GM21528 (cell line): ENCODE measurements around the gene PNPLA7.

Experiments
- ATAC-seq: cut with Tn5 transposase; IDR thresholded peaks from one replicate; pipeline ENCODE4 v1.9.1; 2021; ENCODE audit warnings: mild to moderate bottlenecking, moderate library complexity; ENCODE audit not compliant: unreplicated experiment, low FRiP score

PNPLA7 gene

DNA sequence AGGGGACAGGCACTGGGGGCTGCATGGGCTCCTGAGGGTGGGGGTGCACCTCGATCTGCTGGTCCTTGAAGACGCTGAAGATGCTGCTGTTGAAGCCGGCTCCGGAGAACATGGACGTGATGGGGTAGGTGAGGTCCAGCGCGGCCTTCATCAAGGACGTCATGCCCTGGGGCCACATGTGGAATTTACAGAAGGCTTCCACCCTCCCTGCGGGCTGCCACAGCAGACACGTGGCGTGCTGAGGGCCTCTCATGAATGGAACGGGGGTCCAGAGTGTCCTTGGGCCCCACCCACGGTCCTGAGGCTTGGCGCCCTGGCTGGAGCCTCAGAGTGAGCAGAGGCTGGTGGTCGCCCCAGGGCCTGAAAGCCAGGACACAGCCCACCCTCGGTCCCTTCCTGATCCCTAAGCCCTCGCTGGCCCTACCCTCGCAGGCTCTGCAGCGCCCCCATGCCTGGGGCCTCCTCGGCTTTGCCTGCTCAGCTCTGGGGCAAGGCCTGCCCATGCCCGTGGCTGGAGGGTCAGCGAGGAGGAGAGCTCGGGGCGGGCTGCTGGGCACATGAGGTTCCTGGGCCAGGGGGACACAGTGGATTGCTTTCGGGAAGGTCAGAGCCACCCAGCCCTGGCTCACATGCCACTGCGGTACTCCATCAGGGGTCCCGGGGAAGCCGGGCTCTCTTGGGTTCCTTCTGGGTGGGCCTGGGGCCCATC is 85.8 kb downstream of the PNPLA7 start:
- no peak for ATAC-seq

DNA sequence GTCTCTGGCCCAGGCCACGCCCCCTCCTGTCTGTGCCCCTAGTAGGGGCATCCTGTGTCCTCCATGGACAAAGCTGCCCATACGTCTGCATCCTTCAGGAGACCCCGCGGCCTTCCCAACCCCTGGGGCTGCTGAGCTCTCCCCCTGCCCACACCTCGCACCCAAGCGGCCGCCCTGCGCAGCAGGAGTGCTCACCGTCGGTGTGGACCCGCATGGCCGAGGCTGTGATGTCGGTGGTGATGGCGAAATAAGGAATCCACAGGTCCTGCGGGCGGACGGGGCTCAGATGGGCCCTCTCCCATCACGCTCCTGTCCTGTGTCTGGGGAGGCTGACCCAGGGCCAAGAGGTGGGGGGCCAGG is 86.3 kb downstream of the PNPLA7 start:
- ATAC-seq = no peak

DNA sequence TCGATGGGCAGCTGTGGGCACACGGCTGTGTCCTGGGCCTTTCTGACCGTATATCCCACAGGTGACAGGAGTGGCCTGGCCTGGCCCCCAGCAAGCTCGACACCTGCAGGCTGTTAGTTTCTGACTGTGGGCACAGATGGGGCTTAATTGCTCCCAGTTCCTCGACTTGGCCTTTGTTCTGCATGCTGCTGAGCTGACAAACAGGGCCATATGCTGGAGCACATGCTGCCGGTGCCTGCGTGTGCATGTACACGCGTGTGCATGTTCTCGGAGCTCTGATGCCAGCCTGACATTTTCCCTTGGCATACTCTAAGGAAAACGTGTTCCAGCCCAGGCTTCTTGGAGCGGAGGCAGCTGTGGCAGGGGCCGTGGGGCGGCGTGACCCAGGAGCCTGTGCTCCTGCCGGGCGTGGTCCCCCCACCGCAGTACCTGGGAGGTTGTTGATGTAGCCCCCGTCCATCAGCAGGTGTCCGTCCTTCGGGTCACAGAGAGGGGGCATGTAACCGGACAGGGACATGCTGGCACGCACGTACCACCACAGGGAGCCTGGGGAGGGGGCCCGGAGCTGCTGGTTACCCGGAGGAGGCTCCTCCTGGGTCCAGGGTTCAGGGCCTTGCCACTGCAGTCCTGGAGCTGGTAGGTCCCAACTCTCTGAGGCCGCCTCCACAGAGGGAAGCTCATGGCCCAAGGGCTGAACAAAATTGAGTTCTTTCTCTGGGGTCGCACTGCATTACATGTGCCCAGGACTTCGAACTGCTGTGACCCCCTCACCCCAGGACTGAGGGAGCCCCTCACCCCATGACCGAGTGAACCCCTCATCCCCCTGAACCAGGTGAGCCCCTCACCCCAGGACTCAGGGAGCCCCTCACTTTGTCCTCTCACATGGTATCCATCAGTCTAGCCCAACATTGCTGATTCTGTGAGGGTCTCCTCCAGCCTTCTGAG is 86.9 kb downstream of the PNPLA7 start:
- no peak for ATAC-seq

DNA sequence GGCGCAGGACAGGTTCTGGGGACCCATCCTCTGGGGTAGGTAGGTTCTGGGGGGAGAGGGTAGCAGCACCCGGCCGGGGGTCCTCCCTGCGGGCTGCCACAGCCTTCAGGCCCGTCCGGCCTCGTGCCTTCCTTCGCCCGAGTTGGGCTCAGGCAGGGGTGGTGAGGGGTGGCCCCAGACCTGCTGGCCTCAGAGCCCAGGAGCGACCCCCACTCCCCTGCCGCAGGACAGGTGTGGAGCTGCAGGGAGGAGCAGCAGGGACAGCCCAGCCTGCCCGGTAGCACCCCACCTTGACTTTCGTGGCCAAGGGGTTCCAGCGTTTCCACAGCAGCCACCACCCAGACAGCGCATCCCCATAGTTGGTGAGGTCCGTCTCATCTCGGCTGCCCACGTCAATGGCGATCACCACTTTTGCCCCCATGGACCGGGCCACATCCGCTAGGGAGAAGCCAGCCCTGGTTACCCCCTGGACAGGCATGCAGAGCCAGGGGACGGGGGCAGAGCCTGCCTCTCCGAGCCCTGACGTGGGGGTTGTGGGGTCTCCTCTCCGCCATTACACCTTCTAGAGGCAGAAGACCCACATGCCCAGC is 87.7 kb downstream of the PNPLA7 start:
- ATAC-seq = no peak

DNA sequence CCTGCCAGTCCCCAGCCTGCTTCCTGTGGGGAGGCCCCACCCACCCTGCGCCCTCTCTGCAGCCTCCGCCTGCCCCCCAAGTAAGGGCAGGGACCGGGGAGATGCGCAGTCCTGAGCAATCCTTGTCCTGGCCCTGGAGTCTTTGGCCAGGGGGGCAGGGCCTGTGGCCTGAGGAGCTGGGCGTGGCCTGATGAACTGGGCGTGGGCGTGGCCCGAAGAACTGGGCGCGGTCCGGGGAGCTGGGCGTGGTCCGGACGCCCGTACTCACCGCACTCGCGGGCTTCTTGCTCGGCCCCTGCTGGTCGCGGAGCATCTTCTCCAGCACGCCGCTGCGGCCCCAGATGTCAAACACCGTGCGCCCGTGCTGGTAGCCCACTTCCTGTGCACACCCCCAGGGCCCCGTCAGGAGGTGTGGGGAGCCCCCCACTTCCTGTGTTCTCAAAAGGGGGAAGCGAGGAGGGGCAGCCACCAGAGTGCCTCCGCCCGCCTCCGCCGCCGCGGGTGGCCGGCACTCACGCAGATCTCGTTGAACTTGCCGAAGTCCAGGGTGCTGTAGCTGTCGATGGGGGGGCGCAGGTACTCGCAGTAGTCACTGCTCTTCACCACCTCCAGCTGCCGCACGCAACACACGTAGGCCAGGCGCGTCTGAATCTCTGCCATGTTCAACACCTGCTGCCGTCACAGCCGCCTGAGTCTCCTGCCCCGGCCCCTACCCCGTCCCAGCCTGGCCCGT is 88.4 kb downstream of the PNPLA7 start:
- no peak for ATAC-seq

DNA sequence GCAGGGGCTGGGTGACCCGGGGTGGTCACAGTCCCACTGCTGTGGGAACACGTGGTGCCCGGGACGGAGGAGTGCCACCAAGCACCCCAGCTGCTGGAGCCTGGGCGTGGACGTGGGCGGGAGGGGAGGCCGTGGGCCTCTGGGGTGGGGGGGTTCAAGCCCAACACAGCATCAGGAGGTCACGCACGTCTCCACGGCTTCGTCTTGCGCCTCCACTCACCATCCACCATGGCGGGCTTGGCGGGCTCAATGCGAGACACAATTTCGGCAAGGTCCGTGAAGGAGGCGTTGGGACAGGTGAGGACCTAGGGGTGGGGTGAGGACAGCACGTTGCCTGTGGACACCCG is 88.9 kb downstream of the PNPLA7 start:
- no peak for ATAC-seq

DNA sequence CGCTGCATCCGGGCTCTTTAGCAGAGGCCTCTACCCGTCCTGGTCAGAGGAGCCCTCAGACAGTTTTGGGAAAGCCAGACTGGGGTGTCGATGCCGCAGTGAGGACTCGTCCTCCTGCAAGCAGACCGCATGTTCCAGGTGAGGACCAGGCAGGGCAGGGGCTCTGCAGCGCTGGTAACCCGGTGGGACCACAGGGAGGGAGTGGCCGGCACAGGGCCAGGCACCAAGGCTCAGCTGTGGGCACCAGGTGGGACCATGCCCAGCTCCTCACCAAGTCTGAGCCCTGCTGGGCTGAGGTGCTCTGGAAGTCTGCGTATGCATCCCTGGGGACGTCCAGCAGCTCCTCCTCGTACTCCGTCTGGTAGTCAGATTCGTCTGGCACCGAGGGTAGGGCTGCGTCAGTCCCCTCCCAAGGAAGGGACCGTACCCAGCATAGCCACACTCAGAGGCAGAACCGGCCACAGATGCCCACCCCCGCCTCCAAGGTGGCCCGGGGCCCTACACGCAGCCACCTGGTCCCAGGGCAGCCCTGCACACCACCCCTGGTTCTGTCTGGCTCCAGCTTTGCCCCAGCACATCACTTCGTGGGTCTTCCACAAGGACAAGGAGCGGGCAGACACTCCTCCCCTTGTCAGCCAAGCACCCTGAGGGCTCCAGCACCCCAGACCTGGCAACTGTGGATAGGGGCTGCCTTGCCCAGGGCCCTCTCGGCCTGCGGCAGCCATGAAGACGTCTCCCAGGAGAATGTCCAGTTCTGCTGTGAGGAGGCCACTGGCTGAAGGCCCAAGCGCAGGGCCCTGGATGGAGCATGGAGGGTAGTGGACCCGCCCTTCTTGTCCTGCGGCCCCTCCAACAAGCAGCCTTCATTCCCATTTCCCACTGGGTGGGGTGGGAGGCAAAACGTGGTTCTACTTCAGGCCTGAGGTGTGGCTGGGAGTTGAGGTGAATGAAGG is 89.6 kb downstream of the PNPLA7 start:
- no peak for ATAC-seq

DNA sequence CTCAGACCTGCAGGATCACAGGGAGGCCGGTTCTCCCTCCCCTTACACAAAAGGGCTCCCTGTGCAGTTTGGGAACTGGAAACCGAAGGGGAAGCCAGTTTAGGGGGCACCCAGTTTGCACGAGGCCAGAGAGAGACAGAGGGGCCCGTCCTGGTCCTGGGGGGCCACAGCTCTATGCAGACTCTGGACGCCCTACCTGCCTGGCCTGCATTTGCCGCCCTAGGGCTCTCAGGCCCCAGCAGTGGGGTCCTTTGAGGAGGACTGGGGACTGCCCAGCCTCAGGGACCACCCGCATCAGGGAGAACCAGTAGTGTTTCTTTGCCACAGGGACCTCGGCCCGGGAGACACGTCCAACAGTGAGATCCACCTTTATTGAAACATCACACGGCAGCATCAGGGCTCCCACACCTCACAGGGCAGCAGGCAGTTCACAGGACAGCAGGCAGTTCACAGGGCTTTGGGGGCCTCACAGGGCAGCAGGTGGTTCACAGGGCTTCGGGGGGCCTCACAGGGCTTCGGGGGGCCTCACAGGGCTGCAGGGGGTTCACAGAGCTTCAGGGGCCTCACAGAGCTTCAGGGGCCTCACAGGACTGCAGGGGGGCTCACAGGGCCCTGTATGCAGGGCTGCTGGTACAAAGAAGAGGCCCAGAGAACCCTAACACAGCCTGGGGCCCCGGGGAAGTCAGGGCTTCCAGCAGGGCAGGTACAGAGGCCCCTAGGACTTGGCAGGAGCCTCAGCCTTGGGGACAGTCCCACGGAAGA is 90.4 kb downstream of the PNPLA7 start:
- no peak for ATAC-seq

DNA sequence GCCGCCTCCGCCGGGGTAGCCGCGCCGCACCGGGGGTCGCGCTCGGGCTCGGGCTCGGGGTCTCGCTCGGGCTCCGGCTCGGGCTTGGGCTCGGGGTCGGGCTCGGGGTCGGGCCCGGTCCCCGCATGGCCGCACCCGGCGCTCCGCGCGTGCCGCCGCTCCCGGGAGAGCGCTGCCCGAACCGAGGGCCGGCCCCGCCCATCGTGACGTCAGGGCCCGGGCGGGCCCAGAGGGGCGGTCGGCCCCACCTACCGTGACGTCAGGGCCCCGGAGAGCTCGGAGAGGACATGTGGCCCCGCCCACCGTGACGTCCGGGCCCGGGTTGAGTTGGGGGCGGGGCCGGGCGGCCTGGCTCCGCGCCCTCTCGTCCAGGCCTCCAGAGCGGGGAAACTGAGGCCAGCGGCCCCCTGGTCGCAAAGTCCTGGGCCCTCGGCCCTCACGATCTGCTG is 91.0 kb downstream of the PNPLA7 start, which contains the start of gene NSMF:
NSMF (minus strand) TSS at position 183 of the 449 bp plus-strand sequence. CDS start 232 bp downstream, outside the sequence.
- peak; percentile 66 for ATAC-seq

DNA sequence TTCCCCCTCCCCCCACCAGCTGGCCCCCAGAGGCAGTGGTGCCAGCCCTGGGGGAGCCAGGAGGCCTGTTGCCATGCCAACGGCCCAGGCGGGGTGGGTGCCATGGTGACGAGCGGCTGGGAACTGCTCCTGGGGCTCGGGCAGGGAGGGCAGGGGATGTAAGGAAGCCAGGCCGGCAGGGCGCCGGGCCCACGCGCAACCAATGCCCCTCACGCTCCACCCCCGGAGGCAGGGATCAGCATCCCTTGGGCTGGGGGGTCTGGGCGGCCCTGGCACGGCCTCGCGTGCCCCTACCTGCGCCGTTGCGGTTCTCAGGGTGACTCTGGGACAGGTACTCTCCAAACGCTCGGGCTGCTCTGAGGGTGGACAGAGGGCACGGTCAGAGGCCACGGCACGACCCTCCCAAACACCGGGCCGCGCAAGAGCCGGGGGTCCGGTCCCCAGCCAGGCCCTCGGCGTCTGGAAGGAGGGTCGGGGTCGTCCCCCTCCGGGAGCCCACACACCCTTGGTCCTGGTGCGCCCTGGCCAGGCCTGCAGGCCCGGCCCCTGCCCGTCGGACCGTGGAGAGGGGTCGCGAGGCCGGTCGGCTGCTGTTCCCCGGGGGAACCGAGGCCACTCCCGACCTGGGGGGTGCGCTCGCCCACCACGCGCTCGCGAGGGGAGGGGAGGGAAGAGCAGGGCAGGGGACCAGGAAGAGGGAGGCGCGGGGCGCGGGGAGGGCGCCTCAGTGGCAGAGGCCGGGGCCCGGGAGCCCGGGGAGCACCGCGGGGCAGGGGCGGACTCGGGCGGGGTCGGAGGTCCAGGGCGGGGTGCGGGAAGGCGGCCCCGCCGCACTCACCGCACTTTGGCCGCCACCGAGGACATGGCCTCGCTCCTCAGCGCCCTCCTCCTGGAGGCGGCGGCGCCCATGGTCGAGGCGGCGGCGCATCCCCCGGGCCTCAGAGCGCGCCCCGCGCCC is 91.7 kb downstream of the PNPLA7 start:
- peak; percentile 10 for ATAC-seq

DNA sequence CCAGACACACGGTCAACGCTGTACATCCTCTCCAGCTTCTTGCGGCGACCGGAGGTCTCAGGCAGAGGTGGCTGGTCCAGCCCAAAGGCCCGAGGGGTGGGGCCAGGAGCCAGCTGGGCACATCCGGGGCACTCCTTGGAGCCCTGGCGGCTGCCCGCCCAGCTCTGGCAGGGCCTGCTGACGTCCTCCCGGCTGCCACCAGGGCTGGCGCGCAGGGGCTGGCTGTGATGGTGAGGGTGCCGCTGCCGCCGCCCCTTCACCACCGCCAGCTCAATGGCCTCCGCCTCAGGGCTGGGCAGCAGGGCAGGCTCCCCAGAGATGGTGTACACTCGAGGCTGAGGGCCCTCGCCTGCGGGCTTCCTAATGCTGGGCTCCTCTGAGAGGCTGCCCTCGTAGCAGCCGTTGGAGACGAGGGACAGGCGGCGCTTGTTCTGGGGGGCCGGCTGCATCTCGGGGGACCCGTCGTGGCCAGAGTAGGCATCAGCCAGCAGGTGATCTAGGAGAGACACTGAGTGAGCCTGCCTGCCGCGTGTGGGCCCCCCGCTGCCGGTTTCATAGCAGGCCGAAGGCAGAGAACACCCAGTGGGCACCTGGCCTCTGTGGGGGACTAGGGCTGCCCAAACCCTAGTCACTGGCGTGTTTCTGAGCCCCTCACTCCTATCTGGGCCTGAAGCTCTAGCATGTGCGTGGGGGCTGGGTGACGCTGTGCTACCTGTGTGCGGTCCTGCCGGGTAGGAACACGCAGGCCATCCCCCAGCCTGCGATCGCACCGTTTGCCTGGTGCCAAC is 92.6 kb downstream of the PNPLA7 start:
- no peak for ATAC-seq

DNA sequence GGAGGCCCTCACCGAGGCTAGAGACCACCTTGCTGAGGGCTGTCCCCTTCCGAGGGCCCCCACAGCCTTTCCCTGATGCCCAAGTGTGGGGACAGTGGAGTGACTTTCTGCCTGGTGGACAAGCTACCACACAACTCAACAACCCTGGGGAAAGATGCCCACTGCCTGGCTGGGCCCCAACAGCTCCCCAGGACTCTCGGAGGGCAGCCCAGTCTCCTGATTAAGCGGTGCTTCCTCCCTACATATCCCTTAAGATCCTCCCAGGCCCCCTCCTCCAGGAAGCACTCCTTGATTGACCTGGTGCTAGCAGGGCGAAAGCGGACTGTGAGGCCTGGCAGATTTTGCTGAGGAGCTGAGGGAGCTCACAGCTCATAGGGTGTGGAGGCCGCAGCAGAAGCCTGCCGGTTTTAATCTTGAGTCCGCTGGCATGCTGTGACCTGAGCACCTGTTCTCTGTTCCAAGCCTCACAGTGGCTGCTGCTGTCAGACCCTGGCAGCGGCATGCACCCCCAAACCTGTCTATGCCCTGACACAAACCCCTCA is 93.3 kb downstream of the PNPLA7 start:
- ATAC-seq = no peak

DNA sequence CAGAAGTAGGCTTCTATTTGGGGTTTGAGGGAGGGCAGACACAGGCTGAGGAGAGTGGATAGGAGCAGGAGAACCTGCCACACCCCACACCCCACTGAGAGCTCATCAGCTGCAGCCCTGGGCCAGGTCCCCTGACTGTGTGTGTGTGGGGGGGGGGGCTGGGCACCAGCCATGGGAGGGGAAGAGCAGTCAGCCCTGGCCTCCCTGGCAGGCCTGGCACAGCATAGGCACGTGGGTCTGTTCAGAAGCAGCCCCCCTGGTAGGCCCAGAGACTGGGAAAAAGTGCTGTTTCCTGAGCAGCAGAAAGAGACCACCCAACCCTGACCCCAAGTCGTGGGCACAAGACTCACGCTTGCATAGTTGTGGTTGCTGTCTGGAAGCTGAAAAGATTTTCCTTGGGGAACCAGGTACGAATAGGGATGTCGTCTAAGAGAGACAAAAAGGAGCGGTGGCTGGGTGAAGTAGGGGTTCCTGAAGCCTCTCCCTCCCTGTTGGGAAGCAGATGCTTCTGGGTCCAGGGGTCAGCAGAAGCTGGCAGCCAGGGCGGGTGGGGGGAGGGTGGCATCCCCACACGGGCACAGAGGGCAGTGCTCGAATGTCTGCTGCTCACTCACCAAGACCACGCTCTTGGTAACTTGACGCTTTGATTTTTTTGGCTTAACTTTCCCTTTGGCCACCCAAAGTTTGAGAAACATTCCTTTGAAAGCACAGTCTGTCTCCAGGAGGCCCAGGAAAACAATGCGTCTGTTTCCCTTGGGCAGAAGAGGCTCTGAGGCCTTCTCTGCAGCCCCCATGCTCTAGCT is 93.9 kb downstream of the PNPLA7 start:
- ATAC-seq = no peak

DNA sequence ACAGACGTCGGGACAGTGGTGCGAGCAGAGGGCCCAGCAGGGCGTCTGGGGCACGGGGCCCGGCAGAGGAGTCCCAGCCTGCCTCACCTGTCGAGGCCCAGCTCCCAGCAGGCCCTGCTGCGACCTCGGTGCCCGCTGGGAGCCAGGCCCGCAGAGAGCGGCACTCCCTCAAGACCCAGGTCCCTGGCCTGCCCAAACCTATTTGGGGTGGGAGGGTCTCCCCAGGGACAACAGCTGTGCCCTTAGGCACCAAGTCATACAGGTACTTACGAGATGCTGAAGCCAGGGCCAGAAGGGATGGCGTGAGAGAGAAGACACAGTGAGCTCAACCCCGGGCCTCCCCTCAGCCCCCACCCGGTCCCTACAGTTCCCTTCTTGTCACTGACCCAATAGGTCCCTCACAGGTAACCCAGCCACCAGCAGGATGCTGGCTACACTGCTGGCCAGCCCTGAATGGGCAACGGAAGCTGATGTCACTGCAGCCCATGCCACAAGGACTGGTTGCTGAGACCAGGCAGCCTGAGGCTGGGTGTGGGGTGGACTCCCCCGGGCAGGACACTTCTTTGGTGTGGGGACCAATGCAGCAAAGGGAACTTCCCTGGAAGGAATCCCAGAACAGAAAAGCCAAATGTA is 94.7 kb downstream of the PNPLA7 start:
- no peak for ATAC-seq

DNA sequence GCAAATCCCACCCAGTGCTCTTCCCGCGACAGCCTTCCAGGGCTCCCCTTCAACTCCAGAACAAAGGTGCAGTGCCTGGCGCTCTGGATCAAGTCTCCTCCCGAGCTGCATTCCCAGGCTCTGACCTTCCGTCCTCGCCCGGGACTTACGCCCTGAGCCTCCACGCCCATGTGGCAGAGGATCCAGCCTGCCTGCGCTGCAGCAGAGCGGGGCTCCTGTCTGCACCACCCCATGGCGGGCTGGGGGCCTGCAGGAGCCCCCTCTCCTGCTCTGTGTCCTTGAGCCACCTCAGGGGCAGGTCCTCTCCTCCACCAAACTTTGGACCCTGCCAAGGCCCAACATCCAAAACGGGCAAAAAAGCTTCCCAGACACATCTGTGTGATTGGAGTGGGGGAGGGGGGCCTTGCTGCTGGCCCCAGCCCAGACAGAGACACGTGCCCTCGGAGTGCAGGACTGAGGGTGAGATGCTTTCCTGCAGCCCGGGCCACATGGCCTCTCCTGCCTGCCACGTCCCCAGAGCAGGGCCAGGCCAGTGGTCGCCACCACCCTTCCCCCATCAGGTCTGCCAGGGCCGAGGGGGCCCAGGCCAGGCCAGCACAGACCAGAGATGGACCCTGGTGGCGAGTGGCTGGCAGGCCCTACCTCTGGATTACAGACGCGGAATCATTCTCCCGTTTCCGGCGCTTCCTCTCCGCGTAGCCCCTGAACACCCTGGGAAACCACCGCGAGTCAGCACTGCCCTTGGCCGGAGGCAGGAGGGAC is 95.4 kb downstream of the PNPLA7 start:
- ATAC-seq = no peak
